Ovary (tissue), 9 donors: Measurements from ENCODE around the gene CYFIP2. TPM values are rescaled to one million over a fixed set of nuclear protein-coding genes. Genes with fewer than 3 reads are reported as not detected.

Experiments
- DNase-seq, 5 donors: peaks; one replicate each; pipeline ENCODE4 v3.0.0-alpha.2; 2019 to 2020
- H3K27ac ChIP-seq, 2 donors: fragments of 200-600 bp; one replicate each; pipeline versions ENCODE4 v1.5.1 to v1.8.0; 2019 to 2022
- H3K27me3 ChIP-seq: fragments of 200-600 bp; one replicate; pipeline ENCODE4 v1.8.0; 2022
- H3K36me3 ChIP-seq: fragments of 200-600 bp; sonication (generic); one replicate; pipeline ENCODE4 v1.5.1; 2019
- H3K4me1 ChIP-seq: one replicate; pipeline ENCODE4 v1.8.1; 2013; ENCODE audit warnings: mild to moderate bottlenecking, moderate library complexity; ENCODE audit not compliant: insufficient read depth
- H3K4me3 ChIP-seq: fragments of 200-600 bp; sonication (generic); one replicate; pipeline ENCODE4 v1.5.1; 2017
- H3K9me3 ChIP-seq, 2 donors: fragments of 200-600 bp in 1 of 2; sonication (generic) in 1 of 2; one replicate each; pipeline versions ENCODE4 v1.5.1 to v1.8.1; 2013 to 2019; ENCODE audit warnings: mild to moderate bottlenecking in 1 of 2, moderate library complexity in 1 of 2
- CTCF ChIP-seq, 3 donors: fragments of 450-650 bp in 2 of 3; fragments of 200-600 bp in 1 of 3; IDR thresholded peaks; one replicate each; pipeline versions ENCODE4 v1.5.1 to v1.8.0; 2016 to 2022; ENCODE audit warnings: antibody characterized with exemption in 3 of 3, mild to moderate bottlenecking in 1 of 3
- EP300 ChIP-seq: sonication (generic); formaldehyde crosslinking; IDR thresholded peaks from one replicate; pipeline ENCODE4 v1.6.1; 2017; ENCODE audit warnings: antibody characterized with exemption
- POLR2A ChIP-seq: fragments of 450-650 bp; IDR thresholded peaks from one replicate; pipeline ENCODE4 v1.6.1; 2017; ENCODE audit warnings: antibody characterized with exemption, mild to moderate bottlenecking, moderate library complexity
- WGBS, 3 donors: extraction: QIAGEN DNeasy Blood & Tissue Kit in 1 of 3; methylation state at CpG; one replicate each; pipeline versions ENCODE4 v1.1.5 to v1.1.7; 2013 to 2017; 5-methylcytosine and 5-hydroxymethylcytosine counted together
- intact Hi-C, 4 donors: fragments of 100-400 bp; cut with DNase I; formaldehyde crosslinking; loops; one replicate each; pipeline versions ENCODE4 v1.11.0 to v1.15.1; 2022 to 2023
- polyA plus RNA-seq, 2 donors: library from polyadenylated mRNA; stranded (reverse); fragments of 200-250 nt in 1 of 2; fragments of 350-450 nt in 1 of 2; fragmentation: Illumina TruSeq in 1 of 2; extraction: RNeasy Lipid Tissue Mini Kit (QIAGEN cat#74804) in 1 of 2; gene quantifications; one replicate each; pipeline ENCODE4 v1.2.3, GENCODE V29; 2013 to 2014
- total RNA-seq, 7 donors: library from RNA; depleted of rRNA in 2 of 7; stranded (reverse); fragments of >200 nt in 2 of 7; fragmentation: NEBNext Ultra II Directional in 3 of 7; extraction: Animal tissue kit (Norgen Biotek cat#: 25700) in 3 of 7; gene quantifications; one replicate each; pipeline versions ENCODE4 v1.1.0 to v1.2.4, GENCODE V29; 2016 to 2023
- donor health status: DM: no; HTN: no; CAD: no; lungs with moderate emphysema.
- donor health status: DM: no; HTN: no; CAD: no.
- donor health status: Bipolar disorder and iron deficiency.
- donor health status: DM: yes; HTN: yes; CAD: no.
- donor health status: DM: no; HTN: no; CAD: no.
- donor health status: DM: yes; HTN: yes; CAD: no.

The CYFIP2 gene
- total and polyA plus RNA-seq, 9 donors: 4.9 to 39.8 (median 17.1) TPM

- Histone ChIP-seq H3K27ac (no peak overlapping the region), H3K9me3 (no peaks in the 10 kb centered on the region), H3K4me3 (no peak overlapping the region), H3K4me1 (no peaks in the 10 kb centered on the region), H3K27me3 (no peaks in the 10 kb centered on the region), H3K36me3 (no peaks in the 10 kb centered on the region)
- no peak for DNase-seq
- intact Hi-C loops: no loop called here
- WGBS, 3 donors: 85 to 91% (median 89%) methylated on average over 10 of the region's 10 CpGs
- TF ChIP-seq CTCF (IDR thresholded peaks at IDR 0.05) (no peak), EP300 (no peak), POLR2A (no peak)
These were observed 41.0 kb downstream of the CYFIP2 start for GRCh38 chr5:157306692-157307471.

- no peaks in the 10 kb centered on the region for H3K4me1 ChIP-seq
- no peak overlapping the region for H3K27ac ChIP-seq
- no peaks in the 10 kb centered on the region for H3K36me3 ChIP-seq
- H3K4me3 ChIP-seq: no peak overlapping the region
- H3K9me3 ChIP-seq: no peaks in the 10 kb centered on the region
- no peak for DNase-seq
- 39 to 56% (median 51%) methylated on average over 8 of the region's 8 CpGs for WGBS, 3 donors
- TF ChIP-seq EP300 (no peak), CTCF (IDR thresholded peaks at IDR 0.05) (no peak), POLR2A (no peak)
- intact Hi-C loops: no loop called here
- H3K27me3 ChIP-seq: no peaks in the 10 kb centered on the region
These were observed 43.0 kb downstream of the CYFIP2 start for GRCh38 chr5:157308836-157309465.

- Histone ChIP-seq H3K27me3 (no peaks in the 10 kb centered on the region), H3K36me3 (no peaks in the 10 kb centered on the region), H3K27ac (no peak overlapping the region), H3K9me3 (no peaks in the 10 kb centered on the region), H3K4me1 (no peaks in the 10 kb centered on the region), H3K4me3 (no peak overlapping the region)
- WGBS, 3 donors: 64 to 66% (median 65%) methylated on average over 14 of the region's 14 CpGs
- intact Hi-C loops: no loop called here
- DNase-seq: no peak
- no peak for TF ChIP-seq POLR2A
- no peak for TF ChIP-seq EP300
- TF ChIP-seq CTCF (IDR thresholded peaks at IDR 0.05): no peak
These were observed 43.9 kb downstream of the CYFIP2 start for GRCh38 chr5:157309796-157310195.

- WGBS, 3 donors: 92 to 96% (median 93%) methylated on average over 11 of the region's 11 CpGs
- no peaks in the 10 kb centered on the region for H3K36me3 ChIP-seq
- H3K27me3 ChIP-seq: no peaks in the 10 kb centered on the region
- intact Hi-C loops: no loop called here
- no peak overlapping the region for H3K4me3 ChIP-seq
- H3K9me3 ChIP-seq: no peaks in the 10 kb centered on the region
- DNase-seq: no peak
- no peak overlapping the region for H3K27ac ChIP-seq
- TF ChIP-seq CTCF (IDR thresholded peaks at IDR 0.05): no peak
- no peak for TF ChIP-seq POLR2A
- no peak for TF ChIP-seq EP300
- H3K4me1 ChIP-seq: no peaks in the 10 kb centered on the region
These were observed 45.7 kb downstream of the CYFIP2 start for GRCh38 chr5:157311595-157311994.
